ENCODE results near the gene CHURC1. TPM values are rescaled to one million over a fixed set of nuclear protein-coding genes. Genes with fewer than 3 reads are reported as not detected.

The CHURC1 gene
- polyA plus RNA-seq, 10 donors: 36.8 to 47.0 (median 41.9) TPM

- DNase-seq: no peak
These were observed 23.0 kb downstream of the CHURC1 start for GRCh38 chr14:64937171-64937820.

GRCh38 chr14:64937821-64938193, 23.6 kb downstream of the CHURC1 start:
- DNase-seq: no peak

DNA sequence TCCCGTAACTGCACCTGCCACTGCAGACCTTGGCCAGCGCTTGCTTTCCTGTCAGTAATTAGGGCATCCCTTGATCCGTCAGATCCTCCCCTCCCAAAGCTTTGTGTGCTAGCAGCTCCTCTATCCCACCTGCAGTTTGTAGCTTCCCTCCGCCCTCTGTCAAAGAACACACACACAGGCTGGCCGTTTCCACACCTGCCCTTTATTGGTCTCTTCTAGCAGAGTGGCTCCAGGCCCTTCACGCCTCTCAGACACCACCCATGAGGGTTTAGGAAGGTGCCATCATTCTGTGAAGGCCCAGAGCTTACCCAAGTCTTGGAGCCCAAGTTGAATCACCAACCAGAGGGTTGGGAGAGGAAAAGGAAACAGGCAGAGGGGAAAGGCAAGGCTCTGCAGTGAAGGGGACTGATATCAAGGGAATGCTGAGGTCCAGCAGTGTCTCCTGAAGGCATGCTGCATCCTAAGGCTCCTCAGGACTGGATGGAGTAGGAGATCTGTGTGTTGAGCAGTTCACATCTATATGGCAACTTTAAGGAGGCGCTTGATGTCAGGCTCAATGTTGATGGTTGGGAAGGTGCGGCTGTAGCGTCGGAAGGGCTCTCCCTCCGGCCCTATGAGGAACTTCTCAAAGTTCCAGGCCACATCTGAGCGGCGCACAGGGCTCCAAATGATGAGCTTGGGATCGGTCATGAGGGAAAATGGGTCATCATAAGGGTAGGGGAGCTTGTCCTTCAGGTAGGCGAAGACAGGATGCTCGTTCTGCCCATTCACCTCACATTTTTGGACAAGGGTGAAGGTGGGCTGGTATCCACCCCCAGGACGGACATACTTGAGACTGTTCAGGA, 24.9 kb downstream of the CHURC1 start:
- DNase-seq: no peak

DNA sequence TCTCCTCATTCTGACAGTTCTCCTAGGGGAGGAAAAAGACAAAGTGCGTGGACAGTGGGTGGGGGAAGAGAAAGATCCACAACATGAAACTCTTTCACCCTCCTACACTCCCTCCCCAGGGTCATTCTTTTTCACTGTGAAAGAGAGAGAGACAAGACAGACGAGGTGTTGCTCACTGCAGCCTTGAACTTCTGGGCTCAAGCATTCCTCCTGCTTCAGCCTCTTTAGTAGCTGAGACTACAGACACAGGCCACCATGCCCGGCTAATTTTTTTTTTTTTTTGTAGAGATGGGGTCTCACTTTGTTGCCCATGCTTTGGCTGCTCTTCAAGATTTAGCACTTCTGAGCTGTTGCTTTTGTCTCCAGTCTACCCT, 25.5 kb downstream of the CHURC1 start:
- no peak for DNase-seq

DNA sequence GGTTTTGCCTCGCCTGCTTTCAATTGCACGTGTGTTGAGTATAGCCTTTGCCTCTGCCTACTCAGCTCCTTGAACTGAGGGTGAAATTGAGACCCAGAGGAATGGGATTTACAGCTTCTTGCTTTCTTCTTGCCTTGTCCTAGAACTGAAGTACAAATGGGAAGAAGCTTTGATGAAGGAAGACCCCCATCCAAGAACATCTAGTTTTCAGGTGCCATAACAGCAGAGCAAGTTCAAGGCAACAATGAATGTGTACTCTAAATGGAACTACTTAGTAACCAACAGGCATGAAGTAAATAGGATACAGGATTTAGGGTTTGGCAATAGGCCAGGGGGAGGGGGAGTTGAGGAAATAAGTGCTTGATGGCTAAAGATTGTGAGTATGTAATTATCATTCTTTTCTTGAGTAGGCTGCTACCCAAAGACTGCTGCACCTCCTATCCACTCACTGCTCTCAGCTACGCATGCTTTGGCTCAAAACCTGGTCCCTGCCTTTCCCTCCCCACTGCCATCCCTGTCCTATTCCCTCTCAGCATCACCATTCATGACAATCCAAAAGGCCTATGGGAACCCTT, 26.2 kb downstream of the CHURC1 start:
- no peak for DNase-seq

DNA sequence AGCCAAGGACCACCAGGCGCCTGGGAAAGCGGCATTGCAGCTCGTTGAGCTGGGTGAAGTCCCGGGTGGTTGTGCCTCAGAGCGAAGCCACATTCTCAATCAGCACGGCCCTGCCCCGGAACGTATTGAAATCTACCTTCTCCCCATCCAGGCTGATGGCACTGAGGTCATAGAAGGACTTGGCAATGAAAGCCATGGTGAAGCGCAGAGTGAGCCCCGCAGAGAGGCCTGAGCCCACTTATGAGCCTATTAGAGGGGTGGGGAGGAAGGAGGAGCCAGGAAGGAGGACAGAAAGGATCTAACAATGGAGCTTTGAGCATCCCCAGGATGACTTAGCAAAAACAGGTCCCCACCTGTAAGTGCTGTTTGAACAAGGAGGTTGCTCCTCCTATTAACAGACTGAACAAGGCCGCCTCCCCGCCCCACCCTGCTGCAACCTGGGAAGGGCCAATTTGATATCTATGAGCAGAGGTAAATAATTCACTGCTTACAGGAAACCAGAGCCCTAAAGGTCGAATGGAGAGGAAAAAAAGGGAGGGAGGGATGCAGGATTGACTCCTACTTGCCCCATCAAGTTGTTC, 28.4 kb downstream of the CHURC1 start, which contains the start of gene GPX2:
Gene GPX2 (minus strand): TSS at position 215 of the 581 bp plus-strand sequence. CDS start 19 bp downstream, at position 196.
- DNase-seq: no peak

DNA sequence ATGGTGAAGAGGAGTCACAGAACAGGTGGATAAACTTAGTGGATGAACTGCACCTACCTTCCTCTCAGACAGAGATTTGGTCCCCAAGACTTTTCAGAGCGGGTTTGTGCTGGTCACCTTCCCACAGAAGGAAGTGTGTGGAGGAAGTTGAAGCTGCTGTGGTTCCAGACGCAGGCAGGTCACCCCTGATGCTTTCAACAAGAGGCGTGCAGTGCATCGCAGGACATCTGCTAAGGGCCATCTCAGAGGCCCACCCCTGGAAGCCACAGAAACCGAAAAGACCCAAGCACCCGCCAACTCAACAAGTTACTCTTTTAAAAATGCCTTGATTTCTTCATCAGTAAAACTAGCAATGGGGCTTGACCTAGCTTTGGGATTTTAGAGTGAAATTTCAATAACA, 29.3 kb downstream of the CHURC1 start:
- DNase-seq: no peak

DNA sequence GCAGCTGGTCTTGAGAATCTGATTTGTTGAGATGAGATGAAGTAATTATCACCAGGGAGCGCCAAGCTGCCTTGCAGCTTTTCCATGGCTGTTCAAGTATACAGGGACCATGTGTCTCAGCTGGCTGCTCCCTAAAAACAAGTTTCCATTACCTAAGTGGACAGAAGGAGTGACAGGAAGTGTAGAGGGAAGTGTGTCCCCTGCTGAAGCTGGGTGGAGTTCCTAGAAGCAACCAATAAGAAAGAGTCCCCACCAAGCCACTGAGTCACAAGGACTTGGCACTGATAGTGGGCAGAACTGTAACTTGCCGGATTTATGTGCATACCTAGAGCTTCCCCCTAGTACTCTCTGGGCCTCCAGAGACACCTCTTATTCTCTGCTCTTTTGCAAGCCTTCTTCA, 29.8 kb downstream of the CHURC1 start:
- DNase-seq: no peak

DNA sequence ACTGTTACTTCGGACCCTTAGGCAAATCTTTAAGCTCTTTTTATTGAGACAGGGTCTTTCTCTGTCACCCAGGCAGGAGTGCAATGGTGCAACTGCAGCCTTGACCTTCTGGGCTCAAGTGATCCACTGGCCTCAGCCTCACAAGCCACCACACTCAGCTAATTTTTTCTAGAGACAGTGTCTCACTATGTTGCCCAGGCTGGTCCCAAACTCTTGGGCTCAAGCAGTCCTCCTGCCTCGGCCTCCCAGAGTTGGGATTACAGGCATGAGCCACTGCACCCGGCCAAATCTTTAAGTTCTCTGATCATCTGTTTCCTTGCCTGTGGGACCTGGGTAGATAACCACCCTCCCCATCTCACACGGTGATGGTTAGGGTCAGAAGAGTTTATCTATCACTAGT, 30.6 kb downstream of the CHURC1 start:
- no peak for DNase-seq

DNA sequence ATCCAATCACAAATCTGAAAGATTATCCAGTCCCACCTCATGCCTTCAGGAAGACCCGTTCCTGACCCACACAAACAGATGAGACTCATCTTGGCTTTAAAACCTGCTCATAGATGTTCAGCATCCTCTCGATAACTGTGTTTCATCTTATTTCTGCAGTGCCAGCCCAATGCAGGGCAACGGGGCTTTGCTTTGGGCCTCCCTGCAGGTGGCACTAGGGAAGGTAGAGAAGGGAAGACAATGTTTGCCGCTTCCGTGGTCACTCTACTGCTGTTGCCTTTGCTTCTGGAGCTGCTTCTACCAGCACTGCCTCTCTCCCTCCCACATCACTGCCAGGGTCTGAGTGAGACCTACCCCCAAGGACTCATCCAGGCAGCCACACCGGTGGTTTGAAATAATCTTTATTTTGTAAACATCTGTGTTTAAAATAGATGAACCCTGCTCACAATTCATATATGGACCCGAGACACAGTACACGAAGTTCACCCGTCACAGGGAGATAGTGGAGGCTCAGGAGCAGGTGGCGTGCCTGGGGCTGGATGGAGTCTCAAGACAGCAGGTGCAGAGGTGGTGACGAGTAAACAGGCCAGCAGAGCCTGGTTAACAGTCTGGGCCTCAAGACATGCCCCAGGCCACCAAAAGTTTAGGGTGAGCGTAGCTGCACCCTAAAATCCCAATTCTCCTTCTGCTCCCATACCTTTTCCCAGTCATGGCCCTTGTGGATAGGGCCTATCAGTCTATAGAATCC, 31.4 kb downstream of the CHURC1 start:
- no peak for DNase-seq

- DNase-seq: no peak
These were observed 32.2 kb downstream of the CHURC1 start for GRCh38 chr14:64946310-64947045.

DNA sequence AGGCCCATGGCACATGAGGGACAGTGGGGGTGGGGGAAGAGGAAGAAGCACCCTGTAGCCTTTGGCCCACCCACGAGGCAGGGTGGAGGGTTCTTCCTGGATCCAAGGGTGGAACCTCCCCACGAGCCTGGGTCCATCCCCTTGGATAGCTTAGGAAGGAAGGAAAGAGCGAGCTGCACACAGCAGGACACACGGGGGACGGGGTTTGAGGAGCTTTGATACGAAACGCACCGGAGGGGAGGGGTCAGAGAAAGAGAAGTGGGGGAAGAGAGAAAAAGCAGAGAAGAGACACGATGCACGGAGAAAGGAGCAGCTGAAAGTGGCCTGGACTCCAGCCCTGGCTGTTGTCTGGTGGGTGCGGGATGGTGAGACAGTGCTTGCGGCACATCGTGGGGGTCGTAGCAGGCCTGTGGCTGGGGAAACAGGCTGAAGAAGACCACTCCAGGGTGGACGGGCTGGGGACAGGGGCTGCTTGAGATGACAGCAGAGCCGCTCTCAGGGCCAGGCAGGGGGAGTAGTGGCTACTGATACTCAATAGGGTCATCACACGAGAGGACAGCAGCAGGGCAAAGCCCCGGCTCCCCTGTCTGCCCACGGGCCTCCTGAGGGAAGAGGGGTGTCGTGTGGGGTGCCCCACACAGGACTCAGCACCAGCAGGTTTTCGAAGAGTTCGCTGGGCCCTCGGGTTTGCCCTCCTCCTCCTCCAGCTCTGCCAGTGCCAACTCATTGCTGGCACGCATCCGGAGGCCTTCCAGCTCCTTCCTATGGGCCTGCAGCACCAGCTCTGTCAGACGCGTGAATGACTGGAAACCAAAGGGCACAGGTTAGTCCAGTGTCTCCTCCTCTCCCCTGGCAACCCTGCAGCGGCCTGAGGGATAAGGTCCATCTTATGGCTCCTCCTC, 33.7 kb downstream of the CHURC1 start:
- no peak for DNase-seq

DNA sequence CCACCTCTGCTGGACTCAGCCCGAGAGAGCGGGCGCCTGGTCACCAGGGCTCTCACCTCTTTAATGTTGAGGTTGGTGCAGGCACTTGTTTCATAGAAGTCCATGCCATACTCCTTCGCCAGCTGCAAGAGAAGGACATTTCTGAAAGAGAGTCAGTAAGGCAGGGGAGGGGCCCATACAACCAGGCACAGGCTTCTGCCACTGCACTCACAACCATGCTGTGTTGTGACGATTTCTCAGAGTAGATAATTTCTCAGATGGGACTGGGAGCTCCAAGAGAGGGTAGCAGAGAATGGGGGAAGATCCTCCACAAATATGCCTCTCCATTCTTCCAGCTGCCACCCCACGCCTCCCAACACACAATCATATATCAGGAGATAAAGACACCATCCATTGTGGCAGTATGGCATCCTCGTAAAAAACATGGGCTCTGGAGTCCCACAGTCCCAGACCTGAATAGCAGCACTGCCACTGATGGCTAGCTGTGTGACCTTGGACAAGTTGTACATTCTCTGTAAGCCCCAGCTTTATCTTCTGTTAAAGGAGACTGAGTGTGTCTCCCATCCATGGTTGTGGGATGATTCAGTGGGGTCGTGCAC, 34.5 kb downstream of the CHURC1 start:
- DNase-seq: no peak

GRCh38 chr14:64950889-64951288, 36.6 kb downstream of the CHURC1 start:
- no peak for DNase-seq

GRCh38 chr14:64951291-64951690, 37.0 kb downstream of the CHURC1 start:
- no peak for DNase-seq

DNA sequence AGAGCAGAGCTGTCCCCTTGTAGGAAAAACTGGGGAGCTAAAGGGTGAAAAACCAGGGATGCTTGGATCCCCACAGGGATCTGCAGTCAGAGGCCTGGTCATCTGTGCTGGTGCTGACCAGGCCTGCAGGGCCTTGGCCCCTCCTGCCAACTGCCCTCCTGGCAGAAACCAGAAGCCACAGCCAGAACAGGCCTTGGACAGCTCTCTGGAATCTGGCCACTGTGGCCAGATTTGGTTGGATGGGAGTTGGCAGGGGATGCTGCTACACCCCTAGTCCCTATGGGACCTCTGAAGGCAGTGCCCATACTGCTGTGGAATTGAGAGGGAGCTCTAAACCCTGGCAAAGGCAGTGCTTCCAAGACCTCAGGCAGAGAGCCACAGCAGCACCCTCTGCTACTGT, 37.5 kb downstream of the CHURC1 start:
- no peak for DNase-seq

- DNase-seq: no peak
These were observed 38.5 kb downstream of the CHURC1 start for GRCh38 chr14:64952598-64953309.

DNA sequence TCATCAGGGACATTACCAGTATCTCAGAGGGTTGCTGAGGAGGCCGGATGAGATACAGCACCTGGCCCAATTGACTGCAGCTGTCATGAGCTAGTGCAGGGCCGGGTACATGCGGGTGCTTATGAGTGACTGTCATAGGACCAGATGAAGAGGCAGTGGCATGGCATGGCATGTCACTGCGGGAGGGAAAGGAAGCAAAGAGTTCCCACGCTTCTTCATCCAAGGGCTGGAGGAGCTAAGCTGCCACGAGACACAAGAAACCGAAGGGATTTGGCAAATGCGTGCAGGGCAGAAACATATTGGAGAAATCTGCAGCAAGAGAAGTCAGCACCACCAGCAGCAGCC, 39.0 kb downstream of the CHURC1 start:
- no peak for DNase-seq

- DNase-seq: no peak
These were observed 39.4 kb downstream of the CHURC1 start for GRCh38 chr14:64953661-64954060.
